GM21423 (cell line): ENCODE results near the gene PKDREJ.
"Not testable (repeated sequence)": the region's sequence is repeated elsewhere in the genome, so short reads cannot be mapped to it uniquely, and the experiment has no call there.

Experiments used
- ATAC-seq: cut with Tn5 transposase; IDR thresholded peaks from one replicate; pipeline ENCODE4 v1.9.1; 2021; ENCODE audit warnings: mild to moderate bottlenecking, moderate library complexity; ENCODE audit not compliant: unreplicated experiment

Gene PKDREJ, protein sequence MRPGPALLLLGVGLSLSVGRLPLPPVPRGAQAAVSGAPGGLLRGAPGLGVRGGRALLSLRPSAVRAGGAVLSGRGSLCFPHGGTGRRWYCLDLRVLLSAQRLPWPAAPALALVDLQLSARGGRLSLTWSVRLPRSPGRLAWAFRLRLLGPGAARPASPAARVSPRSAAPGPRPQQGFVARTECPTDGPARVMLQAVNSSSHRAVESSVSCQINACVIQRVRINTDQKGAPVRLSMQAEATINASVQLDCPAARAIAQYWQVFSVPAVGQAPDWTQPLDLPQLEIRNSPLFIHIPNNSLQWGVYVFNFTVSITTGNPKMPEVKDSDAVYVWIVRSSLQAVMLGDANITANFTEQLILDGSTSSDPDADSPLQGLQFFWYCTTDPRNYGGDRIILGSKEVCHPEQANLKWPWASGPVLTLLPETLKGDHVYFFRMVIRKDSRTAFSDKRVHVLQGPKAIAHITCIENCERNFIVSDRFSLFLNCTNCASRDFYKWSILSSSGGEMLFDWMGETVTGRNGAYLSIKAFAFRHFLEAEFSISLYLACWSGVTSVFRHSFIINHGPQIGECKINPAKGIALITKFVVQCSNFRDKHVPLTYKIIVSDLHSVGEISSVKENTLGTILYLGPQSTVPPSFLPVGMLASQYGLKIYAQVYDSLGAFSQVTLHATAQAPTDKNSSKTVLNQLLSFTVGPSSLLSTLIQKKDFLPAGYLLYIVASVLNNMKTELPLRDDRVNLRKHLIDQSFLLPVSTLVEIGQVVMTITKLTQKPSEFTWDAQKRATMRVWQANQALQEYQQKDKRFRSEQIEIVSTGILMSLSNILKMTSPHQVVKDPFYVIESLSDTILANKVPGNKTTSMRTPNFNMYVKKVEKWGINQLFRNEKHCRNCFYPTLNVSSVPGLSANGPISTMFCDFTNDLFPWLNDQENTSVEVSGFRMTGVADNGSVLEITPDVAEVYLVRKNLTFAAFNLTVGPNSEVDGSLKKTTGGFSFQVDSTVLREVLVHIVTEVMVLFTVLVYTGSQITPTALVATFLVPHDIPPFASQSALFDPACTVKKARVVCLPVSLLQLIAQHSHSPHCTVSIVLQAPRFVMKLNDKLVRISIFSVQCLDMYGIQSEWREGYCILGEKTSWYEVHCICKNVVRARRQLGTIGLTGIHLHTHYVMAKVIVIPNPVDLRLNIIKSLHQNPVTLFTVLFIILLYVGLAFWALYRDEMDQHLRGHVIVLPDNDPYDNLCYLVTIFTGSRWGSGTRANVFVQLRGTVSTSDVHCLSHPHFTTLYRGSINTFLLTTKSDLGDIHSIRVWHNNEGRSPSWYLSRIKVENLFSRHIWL (N-terminal part only)

DNA sequence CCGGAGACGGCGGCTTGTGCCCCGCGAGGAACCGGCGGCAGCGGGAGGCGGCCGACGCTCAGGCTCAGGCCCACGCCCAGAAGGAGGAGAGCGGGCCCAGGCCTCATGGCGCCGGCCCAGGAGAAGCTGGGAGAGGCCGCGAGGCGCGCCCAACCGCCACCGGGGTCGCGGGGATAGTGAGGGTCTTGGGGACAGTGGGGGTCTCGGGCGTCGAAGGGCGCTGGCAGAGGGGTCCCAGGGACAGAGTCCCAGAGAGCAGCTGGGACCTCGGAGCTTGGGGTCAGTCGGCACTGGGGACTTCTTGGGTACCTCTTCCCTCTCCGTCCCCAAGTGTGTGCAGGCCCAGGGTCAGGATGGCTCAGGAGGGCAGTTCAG lies at the start of gene PKDREJ:
Gene PKDREJ, minus strand, starts transcription at position 128 of the 375 bp plus-strand sequence. Its CDS starts 21 bp downstream, at position 107.
- ATAC-seq: no peak

DNA sequence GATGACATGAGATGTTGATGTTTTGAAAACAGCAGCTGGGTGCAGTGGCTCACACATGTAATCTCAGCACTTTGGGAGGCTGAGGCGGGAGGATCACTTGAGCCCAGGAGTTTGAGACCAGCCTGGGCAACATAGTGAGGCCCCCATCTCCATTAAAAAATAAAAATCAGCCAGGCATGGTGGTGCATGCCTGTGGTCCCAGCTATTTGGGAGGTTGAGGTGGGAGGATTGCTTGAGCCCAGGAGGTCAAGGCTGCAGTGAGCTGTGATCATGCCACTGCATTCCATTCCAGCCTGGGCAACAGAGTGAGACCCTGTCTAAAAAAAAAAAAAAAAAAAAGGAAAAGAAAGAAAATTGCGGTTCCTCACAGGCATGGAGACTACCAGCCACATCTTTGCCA lies 49.7 kb upstream of the PKDREJ start:
- not testable (repeated sequence) for ATAC-seq

GRCh38 chr22:46312056-46312455 lies 48.9 kb upstream of the PKDREJ start:
- no peak for ATAC-seq

DNA sequence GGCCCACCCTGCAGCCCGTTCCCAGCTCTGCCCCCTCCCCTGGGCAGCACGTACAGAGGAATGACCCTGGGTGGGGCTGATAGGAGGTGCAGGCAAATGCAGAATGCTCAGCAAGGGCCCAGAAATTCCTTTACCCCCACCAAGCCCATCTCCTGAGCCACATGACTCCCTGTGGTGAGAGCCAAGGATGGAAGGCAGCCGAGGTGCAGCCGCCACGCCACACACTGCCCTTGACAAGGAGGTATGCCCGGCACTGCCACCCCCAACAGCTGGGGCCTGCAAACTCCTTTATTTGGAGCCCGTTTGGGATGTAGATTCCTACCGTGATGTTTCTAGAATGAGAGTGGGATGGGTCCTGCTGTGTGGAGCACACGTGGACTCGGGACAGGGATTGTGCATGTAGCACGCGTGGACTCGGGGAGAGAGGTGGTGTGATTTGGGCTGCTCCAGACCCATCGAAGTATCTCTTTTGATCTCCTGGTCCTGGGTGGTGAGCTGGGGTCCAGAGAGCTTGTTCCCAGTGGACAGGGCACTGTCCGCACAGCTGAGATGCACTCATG lies 46.5 kb upstream of the PKDREJ start:
- no peak for ATAC-seq

GRCh38 chr22:46308283-46308988 lies 45.3 kb upstream of the PKDREJ start:
- no peak for ATAC-seq

DNA sequence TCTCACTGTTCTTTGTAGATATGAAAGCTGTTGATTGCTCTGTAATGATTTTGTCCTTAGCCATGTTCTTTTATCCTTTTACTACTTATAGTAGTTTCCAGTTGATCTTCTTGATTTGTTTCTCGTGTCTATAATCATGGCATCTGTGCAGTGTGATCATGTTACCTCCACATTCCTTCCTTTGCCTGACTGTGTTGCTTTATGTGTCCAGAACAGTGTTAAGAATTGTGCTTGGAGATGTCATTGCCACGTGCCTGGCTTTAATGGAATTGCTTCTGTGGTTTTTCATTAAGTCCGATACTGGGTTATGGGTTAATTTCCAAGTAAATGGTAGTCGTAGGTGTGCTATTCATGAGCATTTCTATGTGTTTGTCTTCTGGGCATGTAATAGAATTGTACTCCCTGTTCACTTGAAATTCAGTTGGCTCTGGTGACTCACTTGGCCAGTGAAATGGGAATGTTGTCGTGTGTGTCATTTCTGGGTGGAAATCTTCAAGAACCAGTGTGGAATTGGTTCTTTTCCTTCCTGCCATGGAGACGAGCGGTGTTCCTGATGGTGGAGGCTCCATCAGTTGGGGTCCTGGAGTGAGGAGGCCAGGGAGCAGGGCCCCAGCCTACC lies 40.3 kb upstream of the PKDREJ start:
- ATAC-seq: no peak

DNA sequence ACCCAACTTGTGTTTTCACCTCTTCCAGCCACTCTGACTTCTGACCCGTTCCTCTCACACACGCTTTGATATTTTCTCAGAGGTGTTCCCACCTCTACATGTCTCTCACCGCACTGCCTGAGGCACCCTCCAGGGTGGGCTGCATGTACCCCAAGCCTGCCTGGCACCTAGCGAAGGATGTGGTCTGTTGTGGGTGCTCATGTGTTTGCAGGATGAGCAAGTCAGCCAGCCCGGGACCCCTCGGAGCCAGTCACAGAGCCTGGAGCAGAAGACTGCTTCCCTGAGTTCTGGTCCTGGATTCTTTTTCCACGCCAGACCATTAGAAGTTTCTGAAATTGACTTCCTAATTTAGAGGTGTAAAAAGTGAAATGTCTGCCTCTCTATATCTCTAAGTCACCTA lies 37.3 kb upstream of the PKDREJ start:
- ATAC-seq: no peak

DNA sequence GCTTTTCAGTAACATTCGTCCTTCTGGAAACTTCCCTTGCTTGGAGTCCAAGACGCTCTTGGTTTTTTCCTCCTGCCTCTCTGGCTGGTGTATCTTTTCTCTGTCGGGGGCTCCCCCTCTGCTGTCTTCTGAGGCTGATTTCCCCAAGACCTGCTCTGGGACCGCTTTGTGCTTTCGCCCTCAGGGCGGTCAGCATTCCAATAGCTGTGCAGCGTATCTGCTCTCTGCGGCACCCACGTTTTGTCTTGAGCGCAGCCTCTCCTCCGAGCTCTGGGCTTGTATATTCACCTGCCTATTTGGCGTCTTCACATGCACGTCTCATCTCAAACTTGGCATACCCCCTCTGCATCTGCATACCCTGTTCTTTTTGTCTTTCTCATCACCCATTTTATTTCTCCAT lies 36.0 kb upstream of the PKDREJ start:
- no peak for ATAC-seq

- peak; percentile 16 for ATAC-seq
Observed at GRCh38 chr22:46297151-46297812, 34.1 kb upstream of the PKDREJ start.

DNA sequence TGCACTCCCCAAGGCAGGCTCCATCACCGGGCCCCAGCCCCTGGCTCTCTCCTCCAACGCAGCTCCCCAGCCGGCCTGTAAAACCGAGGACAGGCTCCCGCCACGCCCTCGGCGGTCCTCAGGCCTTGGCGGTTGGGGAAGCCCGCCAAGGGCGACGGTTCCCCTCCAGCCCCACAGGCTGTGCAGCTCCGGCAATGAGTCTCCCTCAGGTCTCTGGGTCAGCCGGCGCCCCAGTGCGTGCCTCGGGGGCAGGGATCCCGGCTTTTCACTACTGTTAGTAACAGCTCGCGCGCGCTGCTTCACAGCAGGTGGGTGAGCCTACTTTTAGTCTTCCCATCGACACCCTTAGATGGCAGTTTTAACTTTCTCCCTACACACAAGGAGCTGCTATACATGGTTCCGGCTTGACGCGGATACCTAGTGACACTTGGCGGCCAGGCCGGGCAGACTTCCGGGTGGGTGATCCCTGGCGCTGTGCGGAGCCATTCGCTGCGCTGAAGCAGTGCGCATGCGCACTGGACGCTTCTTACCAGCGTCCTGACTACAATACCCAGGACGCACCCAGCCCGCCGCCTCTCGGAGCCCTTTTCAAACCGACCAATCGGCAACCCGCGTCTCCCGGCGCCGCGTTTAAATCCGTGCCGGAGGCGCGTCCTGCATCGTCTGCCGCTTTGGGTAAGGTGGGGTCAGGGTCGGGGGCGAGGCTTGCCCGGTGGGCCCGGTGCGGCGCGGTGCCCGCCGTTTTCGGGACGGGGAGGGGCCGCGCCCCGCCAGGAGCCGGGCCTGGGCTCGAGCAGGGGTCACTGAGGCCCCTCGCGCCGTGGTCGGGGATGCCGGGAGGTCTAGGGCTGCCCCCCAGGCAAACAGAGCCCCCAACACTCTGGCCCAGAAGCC lies 33.4 kb upstream of the PKDREJ start, which contains the start of gene GTSE1:
Gene GTSE1, plus strand, starts transcription at position 614 of the 894 bp plus-strand sequence. CDS start 531 bp downstream, outside the sequence.
- ATAC-seq: peak; percentile 91

DNA sequence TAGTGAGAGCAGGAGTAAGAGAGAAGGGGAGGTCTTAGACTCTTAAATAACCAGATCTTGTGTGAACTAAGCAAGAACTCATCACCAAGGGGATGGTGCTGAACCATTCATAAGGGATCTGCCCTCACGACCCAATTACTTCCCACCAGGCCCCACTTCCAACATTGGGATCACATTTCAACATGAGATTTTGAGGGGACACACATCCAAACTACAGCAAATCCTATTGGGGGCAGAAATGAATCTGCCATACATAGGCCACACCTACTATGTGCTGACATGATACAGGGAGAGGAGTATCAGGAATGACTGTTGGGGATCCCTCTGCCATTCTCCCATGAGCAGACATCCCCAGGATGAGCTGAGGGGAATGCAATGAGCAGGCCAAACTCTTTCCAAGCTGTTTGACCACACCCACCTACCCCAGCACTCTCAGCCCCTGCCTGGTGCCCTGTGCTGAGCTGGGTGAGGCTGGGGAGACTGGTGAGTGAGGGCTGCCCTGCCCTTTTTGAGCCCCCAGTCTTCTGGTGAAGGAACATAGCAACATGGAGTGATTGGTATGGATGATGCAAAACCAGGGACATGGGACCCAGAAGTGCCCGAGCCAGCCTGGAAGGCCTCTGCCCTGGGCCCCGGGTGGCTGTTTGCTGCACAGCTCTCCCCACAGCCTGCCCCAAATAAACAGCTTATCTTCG lies 32.3 kb upstream of the PKDREJ start:
- ATAC-seq: no peak

DNA sequence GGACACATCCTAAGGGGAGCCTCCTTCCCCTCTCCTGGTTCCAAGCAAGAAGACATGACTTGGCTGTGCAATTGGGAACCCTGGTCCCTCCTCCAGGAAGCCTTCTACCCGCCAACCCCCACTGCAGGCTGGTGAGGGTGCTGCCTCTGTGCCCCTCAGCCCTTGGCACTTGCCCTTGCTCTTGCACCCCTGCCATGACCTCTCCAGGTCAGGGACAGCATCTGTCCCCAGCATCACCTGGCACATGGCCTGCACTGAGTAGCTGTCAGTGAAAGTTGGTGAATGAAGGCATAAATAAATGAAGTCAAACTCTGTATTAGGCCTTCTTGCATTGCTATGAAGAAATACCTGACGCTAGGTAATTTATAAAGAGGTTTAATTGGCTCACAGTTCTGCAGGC lies 31.6 kb upstream of the PKDREJ start:
- ATAC-seq: no peak

GRCh38 chr22:46293577-46294260 lies 30.6 kb upstream of the PKDREJ start:
- no peak for ATAC-seq

GRCh38 chr22:46292732-46293131 lies 29.6 kb upstream of the PKDREJ start:
- no peak for ATAC-seq

DNA sequence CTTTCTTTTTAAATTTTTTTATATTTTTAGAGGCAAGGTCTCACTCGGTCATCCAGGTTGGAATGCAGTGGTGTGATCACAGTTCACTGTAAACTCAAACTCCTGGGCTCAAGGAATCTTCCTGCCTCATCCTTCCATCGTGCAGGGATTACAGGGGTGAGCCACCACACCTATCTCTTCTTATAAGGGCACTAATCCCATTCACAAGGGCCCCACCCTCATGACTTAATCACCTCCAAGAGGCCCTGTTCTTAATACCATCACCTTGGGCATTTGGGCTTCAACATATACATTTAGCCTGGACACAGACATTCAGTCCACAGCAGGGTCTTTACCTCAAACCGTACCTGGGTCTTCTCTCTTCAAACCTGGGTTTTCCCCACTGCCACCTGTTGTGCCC lies 29.0 kb upstream of the PKDREJ start:
- ATAC-seq: no peak

DNA sequence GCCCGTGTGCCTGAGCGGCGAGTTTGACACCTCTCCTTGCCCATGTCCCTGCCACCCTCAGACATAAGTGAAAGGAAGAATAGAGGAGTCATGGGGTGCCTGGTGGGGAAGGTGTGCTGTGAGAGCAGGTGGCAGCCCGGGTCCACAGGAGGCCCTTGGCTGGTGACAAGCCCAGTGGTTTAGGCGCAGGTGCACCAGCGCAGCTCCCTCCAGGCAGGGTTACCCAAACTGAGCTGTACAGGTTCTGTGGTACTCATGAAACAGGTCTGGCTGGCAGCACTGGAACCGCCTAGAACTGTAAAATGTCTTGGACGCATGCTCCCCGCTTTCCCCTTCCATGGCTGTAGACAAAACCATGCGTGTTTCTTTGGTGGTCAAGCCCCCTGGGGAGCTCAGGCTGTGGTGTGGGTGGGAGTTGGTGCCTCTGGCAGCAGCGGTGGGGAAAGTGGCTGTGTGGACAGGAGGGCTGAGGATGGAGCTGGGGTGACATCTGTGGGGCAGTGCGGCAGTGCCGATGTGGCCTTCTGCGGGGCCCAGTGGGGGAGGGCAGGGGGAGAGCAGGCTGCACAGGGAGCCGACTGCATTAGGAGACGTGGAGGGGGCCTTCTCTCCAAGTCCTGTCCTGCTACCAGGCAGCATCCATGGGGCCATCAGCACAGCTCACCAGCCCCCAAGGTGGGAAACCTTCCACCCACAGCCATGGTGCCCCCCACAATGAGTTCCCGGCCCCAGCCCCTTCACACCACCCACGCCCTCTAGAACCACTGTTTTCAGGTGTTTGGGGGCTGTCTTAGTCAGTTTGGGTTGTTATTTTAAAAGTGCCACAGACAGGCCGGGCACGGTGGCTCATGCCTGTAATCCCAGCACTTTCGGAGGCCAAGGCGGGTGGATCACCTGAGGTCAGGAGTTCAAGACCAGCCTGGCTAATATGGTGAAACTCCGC lies 28.0 kb upstream of the PKDREJ start:
- ATAC-seq: no peak
